ENCODE data around the gene MBP.

The MBP gene

DNA sequence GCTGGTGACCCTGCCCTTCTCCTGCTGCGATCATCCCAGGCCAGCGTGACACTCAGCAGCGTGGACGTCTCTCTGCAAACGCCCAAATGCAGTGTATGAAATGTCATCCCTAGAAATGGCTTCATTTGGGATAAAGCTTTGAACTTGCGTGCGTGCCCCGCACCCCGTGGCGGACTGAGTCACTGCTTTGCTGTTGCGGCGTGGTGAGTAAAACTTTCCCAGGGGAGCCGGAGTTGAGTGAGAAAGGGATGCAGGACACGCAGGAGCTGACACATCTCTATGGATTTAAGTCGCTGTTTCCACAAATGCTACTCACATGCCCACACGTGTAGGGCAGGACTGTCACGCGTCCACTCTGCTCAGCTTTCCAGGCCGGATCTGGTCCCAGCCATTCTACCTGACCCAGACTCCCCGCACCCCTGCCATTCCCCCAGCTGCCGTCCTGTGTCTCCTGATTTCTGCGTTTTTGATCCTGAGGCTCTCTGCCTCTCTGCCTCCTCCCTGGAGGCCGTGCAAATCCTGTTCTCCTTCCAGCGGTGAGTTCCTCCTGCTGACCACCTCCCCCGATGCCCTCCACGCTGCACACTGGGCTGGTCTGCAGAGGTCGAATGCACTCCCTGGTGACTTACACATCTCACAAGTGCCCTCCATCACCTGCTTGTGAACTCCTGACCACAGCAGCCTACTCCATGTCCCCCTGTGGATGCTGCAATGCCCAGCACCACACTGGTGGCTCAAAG is 88.9 kb downstream of the MBP start:
- no peak overlapping the region for H3K9ac ChIP-seq (ENCODE audit: low read depth, low read length)
- no peaks in the 10 kb centered on the region for H3K36me3 ChIP-seq (ENCODE audit: insufficient read depth, low read length)
- H3K4me2 ChIP-seq (ENCODE audit: low read length): no peak overlapping the region
- H3K4me1 ChIP-seq (ENCODE audit: control insufficient read depth, insufficient read depth, low read length): no peaks in the 10 kb centered on the region
- no peaks in the 10 kb centered on the region for H3K9me3 ChIP-seq (replicated peaks; ENCODE audit: low read length)
- H3K27me3 ChIP-seq (ENCODE audit: control insufficient read depth, insufficient read depth, low read length): peaks cover 20% of the 10 kb centered on the region
- no peak overlapping the region for H3K4me3 ChIP-seq (ENCODE audit: low read length)

DNA sequence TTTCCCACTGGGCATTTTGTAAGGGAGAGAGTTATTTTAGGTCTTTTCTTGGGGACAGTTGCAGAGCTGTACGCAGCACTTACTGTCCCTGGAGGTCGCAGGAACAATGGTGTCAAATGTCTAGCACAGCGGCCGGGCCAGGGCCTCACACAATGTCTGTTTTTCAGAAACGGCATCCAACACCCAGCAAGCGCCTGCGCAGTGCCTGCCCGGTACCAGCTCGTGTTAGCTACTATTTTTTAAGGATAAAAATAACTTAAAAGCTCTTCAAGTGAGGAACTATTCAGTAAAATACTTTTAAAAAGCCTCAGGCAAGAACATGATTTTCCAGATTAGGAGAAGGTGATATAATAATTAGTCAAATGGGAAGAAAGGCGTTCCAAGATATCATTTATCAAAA is 90.0 kb downstream of the MBP start:
- H3K4me2 ChIP-seq (ENCODE audit: low read length): no peak overlapping the region
- H3K9me3 ChIP-seq (replicated peaks; ENCODE audit: low read length): no peaks in the 10 kb centered on the region
- H3K9ac ChIP-seq (ENCODE audit: low read depth, low read length): no peak overlapping the region
- H3K4me3 ChIP-seq (ENCODE audit: low read length): no peak overlapping the region
- H3K27me3 ChIP-seq (ENCODE audit: control insufficient read depth, insufficient read depth, low read length): peaks cover 25% of the 10 kb centered on the region
- H3K36me3 ChIP-seq (ENCODE audit: insufficient read depth, low read length): no peaks in the 10 kb centered on the region
- no peaks in the 10 kb centered on the region for H3K4me1 ChIP-seq (ENCODE audit: control insufficient read depth, insufficient read depth, low read length)

DNA sequence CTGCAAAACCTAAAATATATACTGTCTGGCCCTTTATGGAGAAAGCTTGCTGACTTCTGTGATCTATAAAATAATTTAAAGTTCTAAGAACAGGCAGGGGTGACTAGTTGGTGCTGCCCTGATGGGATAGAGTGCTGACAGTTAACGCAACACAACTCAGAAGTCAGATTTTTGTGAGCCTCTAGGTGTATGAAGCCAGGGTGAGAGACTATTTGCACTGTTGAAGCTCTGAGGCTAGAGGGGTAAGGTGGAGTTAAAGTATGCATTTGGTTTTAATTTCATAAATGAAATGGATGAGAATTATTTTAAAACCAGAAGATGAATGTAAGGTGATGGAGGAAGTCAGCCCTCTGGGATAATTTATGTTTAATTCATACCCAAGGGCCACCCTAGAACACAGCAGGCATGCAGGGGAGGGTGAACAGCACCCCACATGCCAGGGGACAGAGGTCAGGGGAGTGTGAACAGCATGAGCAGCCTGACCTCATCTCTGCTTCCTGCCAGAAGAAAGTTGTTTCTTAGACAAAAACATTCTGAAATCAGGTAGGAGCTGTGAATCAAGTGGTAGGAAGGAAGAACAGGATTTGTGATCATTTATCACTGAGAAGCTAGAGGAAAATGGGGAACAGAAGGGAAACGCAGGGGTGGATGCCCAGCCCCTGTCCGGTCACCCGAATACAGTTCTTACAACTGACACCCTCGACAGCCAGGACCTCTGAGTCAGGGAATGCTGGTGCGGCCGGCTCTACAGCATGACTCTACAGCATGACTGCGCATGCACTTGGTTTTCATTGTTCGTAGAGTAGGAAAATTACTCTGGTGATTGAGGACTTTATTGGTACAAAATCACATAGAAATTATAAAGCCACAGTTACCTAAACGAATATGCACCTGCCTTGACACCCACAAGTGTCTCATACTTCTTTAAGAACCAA is 93.1 kb downstream of the MBP start:
- Histone ChIP-seq H3K36me3 (ENCODE audit: insufficient read depth, low read length) (no peaks in the 10 kb centered on the region), H3K4me1 (ENCODE audit: control insufficient read depth, insufficient read depth, low read length) (peaks cover 10% of the 10 kb centered on the region), H3K9ac (ENCODE audit: low read depth, low read length) (no peak overlapping the region), H3K9me3 (replicated peaks; ENCODE audit: low read length) (no peaks in the 10 kb centered on the region), H3K4me3 (ENCODE audit: low read length) (no peak overlapping the region), H3K27me3 (ENCODE audit: control insufficient read depth, insufficient read depth, low read length) (peaks cover 8% of the 10 kb centered on the region), H3K4me2 (ENCODE audit: low read length) (no peak overlapping the region)

DNA sequence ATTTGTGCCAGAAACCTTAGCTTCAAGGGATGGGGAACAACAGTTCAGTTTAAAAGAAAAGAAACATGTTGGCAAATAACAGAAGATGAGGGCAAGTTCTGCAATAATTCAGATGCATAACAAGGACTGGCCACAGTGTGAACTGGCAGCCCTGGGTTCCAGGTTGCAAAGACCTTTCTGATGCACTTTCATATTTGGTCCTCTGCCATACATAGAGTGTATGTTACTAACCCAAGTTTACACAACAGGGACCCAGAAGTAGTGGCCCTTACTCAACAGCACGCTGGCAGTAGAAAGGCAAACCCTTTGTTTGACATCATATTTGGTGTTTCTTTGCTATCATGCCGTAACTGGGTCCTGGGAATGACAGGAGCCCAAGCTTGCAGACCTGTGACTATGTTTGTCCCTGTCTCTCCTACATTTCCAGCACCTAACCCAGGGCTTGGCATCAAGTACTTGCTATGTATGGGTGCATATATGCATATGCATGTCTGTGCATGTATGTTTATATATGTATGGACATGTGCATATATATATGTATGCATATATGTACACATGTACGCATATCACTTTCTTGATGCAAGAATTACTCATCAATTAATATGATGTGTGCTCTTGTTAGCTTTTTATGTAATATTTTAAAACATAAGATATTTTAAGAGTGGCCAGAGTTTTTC is 94.3 kb downstream of the MBP start:
- Histone ChIP-seq H3K4me3 (ENCODE audit: low read length) (no peak overlapping the region), H3K9ac (ENCODE audit: low read depth, low read length) (no peak overlapping the region), H3K36me3 (ENCODE audit: insufficient read depth, low read length) (no peaks in the 10 kb centered on the region), H3K9me3 (replicated peaks; ENCODE audit: low read length) (no peaks in the 10 kb centered on the region), H3K27me3 (ENCODE audit: control insufficient read depth, insufficient read depth, low read length) (peaks cover 8% of the 10 kb centered on the region), H3K4me2 (ENCODE audit: low read length) (no peak overlapping the region), H3K4me1 (ENCODE audit: control insufficient read depth, insufficient read depth, low read length) (peaks cover 10% of the 10 kb centered on the region)

DNA sequence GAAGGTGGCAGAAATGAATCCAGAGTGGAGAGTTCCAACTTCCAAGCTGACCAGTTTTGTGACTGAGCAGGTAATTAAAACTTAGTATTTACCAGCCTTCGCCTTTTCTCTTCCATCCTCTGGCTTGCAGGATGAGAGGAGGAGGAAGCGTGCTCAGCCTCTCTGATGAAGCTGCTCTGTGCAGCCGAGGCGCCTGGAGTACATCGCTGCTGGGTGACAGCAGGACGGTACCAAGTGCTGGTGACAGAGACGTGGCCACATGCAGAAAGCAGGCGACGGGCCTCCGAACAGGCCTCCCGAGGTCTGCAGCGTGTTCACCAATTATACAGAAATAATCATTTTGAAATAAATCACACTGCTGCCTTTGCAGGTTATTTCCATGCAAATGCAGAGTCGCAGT is 95.0 kb downstream of the MBP start:
- peaks cover 8% of the 10 kb centered on the region for H3K27me3 ChIP-seq (ENCODE audit: control insufficient read depth, insufficient read depth, low read length)

DNA sequence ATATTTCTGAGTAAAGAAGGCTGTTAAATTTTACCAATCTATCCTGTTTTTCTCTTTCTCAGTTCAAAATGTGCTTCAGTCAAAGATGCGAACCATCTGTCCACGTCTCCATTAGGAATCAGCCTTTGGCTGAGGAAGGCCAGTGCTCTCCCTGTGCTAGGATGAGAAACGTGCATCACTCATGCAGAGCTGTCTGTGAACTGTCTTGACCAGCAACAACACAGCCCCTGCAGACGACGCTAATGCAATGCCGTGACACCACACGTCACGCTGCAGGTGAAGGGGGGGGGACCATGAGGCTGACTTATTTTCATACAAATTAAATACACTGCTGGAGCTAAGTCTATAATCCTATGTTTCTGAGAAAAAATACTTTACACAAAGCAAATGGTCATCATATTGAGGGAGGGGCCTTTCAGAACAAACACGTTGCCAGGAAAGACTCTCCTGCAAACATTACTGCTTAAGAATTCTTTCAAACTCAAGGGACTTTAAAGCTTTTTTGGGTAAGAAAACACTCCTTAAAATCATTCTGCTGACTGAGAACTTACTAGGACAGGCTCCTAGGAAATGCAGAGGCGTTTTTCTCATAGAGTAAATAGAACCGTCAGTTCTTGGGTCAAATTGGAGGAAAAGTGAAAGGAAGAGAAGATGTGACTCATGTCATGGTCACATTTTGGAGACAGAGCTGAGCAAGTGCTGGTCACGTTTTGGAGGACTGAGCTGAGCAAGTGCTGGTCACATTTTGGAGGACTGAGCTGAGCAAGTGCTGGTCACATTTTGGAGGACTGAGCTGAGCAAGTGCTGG is 97.0 kb downstream of the MBP start:
- no peaks in the 10 kb centered on the region for H3K36me3 ChIP-seq (ENCODE audit: insufficient read depth, low read length)
- no peak overlapping the region for H3K4me3 ChIP-seq (ENCODE audit: low read length)
- peaks cover 10% of the 10 kb centered on the region for H3K4me1 ChIP-seq (ENCODE audit: control insufficient read depth, insufficient read depth, low read length)
- H3K4me2 ChIP-seq (ENCODE audit: low read length): peak overlapping the region; percentile 54
- peak overlapping the region; percentile 0 for H3K9ac ChIP-seq (ENCODE audit: low read depth, low read length)
- H3K27me3 ChIP-seq (ENCODE audit: control insufficient read depth, insufficient read depth, low read length): peaks cover 12% of the 10 kb centered on the region
- H3K9me3 ChIP-seq (replicated peaks; ENCODE audit: low read length): no peaks in the 10 kb centered on the region

More for the DNA sequence above, 95.0 kb downstream of the MBP start:
- Histone ChIP-seq H3K9ac (ENCODE audit: low read depth, low read length) (no peak overlapping the region), H3K4me2 (ENCODE audit: low read length) (no peak overlapping the region), H3K9me3 (replicated peaks; ENCODE audit: low read length) (no peaks in the 10 kb centered on the region), H3K4me1 (ENCODE audit: control insufficient read depth, insufficient read depth, low read length) (peaks cover 10% of the 10 kb centered on the region), H3K36me3 (ENCODE audit: insufficient read depth, low read length) (no peaks in the 10 kb centered on the region), H3K4me3 (ENCODE audit: low read length) (no peak overlapping the region)

DNA sequence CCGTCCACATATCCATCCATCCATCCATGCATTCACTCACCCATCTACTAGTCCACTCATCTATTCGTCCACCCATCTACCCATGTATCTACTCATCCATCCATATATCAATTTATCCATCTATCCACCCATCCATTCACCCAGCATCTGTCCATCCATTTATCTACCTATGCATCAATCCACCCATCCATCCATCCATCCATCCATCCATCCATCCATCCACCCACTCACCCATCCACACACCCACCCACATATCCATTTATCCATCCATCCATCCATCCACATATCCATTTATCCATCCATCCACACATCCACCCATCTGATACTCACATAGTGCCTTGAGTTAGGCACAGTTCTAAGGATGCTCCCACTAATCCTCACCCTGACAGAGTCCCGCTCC is 99.0 kb downstream of the MBP start:
- peaks cover 10% of the 10 kb centered on the region for H3K4me1 ChIP-seq (ENCODE audit: control insufficient read depth, insufficient read depth, low read length)
- H3K9me3 ChIP-seq (replicated peaks; ENCODE audit: low read length): no peaks in the 10 kb centered on the region
- H3K9ac ChIP-seq (ENCODE audit: low read depth, low read length): no peak overlapping the region
- H3K4me2 ChIP-seq (ENCODE audit: low read length): no peak overlapping the region
- H3K27me3 ChIP-seq (ENCODE audit: control insufficient read depth, insufficient read depth, low read length): peaks cover 12% of the 10 kb centered on the region
- no peak overlapping the region for H3K4me3 ChIP-seq (ENCODE audit: low read length)
- H3K36me3 ChIP-seq (ENCODE audit: insufficient read depth, low read length): no peaks in the 10 kb centered on the region

DNA sequence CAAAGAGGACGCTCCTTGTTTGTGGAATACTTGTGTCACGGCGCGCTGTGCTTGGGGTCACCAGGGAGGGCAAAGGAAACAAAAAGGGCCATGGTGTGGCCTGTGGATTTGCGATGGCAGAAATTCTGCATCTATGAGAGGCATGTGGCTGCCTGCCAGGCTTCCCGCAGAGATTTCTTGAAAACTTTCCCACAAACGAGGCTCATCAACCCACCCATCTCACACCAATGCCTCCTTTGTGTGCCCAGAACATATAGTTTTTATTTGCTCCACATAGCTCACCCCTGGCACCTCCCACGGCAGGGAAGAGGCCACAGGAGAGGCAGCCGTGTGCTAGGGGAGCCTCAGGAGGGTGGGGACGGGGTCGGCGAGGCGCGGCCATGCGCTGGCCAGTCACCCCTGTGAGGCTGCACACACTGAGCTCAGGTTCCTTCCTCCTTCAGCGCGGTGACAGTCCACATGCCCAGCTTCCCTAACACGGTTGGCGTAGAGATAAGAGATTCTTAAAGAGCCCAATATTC is 100.3 kb downstream of the MBP start:
- Histone ChIP-seq H3K9ac (ENCODE audit: low read depth, low read length) (no peak overlapping the region), H3K27me3 (ENCODE audit: control insufficient read depth, insufficient read depth, low read length) (peaks cover 7% of the 10 kb centered on the region), H3K4me1 (ENCODE audit: control insufficient read depth, insufficient read depth, low read length) (peaks cover 10% of the 10 kb centered on the region), H3K4me2 (ENCODE audit: low read length) (no peak overlapping the region), H3K36me3 (ENCODE audit: insufficient read depth, low read length) (no peaks in the 10 kb centered on the region), H3K4me3 (ENCODE audit: low read length) (no peak overlapping the region), H3K9me3 (replicated peaks; ENCODE audit: low read length) (no peaks in the 10 kb centered on the region)

DNA sequence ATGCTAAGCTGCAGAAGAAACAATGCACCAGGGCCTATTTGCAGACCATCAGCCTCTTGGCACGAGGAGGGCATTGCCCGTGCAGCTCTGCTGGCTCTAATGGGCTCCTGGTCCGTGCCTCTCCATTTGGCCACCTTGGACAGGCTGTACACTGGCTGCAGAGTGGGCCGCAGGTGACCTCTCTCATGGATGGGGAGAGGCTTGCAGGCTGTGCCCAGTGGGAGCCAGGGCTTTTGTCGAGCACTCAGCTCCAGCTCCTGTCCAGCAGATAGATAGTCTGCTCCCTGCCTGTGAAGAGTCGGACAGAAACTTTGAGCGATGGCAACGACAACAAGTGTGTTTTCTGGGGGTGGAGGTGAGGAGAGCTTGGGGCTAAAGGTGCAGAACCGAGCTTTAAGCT is 100.9 kb downstream of the MBP start:
- H3K9ac ChIP-seq (ENCODE audit: low read depth, low read length): no peak overlapping the region

DNA sequence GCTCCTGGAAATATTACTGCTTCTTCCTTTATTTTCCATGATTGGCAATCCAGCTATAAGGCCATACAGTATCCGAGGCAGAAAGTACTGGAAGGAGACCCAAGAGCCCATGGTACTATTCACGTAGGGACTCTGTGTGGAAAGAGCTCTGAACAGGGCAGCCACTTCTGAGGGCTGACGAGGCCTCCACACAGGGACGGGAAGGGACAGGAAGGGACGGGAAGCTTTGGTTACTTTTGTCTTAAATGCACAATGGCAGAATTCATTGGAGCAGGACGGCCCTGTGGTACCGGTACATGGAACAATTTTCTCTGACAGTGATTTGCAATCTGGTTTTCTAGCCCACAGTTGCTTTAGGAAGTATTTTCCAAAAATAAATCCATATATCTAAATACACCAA is 102.4 kb downstream of the MBP start:
- H3K4me2 ChIP-seq (ENCODE audit: low read length): no peak overlapping the region
- no peaks in the 10 kb centered on the region for H3K9me3 ChIP-seq (replicated peaks; ENCODE audit: low read length)
- no peak overlapping the region for H3K4me3 ChIP-seq (ENCODE audit: low read length)
- H3K36me3 ChIP-seq (ENCODE audit: insufficient read depth, low read length): no peaks in the 10 kb centered on the region
- no peak overlapping the region for H3K9ac ChIP-seq (ENCODE audit: low read depth, low read length)
- peaks cover 5% of the 10 kb centered on the region for H3K4me1 ChIP-seq (ENCODE audit: control insufficient read depth, insufficient read depth, low read length)
- H3K27me3 ChIP-seq (ENCODE audit: control insufficient read depth, insufficient read depth, low read length): peaks cover 7% of the 10 kb centered on the region

More for the DNA sequence above, 100.9 kb downstream of the MBP start:
- H3K4me1 ChIP-seq (ENCODE audit: control insufficient read depth, insufficient read depth, low read length): peaks cover 10% of the 10 kb centered on the region
- peaks cover 7% of the 10 kb centered on the region for H3K27me3 ChIP-seq (ENCODE audit: control insufficient read depth, insufficient read depth, low read length)
- H3K4me3 ChIP-seq (ENCODE audit: low read length): no peak overlapping the region
- H3K4me2 ChIP-seq (ENCODE audit: low read length): no peak overlapping the region
- no peaks in the 10 kb centered on the region for H3K9me3 ChIP-seq (replicated peaks; ENCODE audit: low read length)
- no peaks in the 10 kb centered on the region for H3K36me3 ChIP-seq (ENCODE audit: insufficient read depth, low read length)

Data from skeletal muscle satellite cell (primary cell).